Heart left ventricle (tissue), 16 donors: ENCODE data around the gene SORCS2. TPM values are rescaled to one million over a fixed set of nuclear protein-coding genes. Genes with fewer than 3 reads are reported as not detected.

Experiments used
- ATAC-seq, 4 donors: fragments of 200-7000 bp; cut with Tn5 transposase; one replicate each; pipeline ENCODE4 v1.9.1; 2020 to 2022; ENCODE audit warnings: moderate library complexity in 4 of 4, mild to moderate bottlenecking in 3 of 4, moderate number of reproducible peaks in 1 of 4
- DNase-seq, 5 donors: peaks; one replicate each; pipeline ENCODE4 v3.0.0-alpha.2; 2020
- H3K27ac ChIP-seq, 12 donors: fragments of 200-600 bp; sonication (generic) in 4 of 12; one replicate each; pipeline versions ENCODE4 v1.5.0 to v1.8.0; 2016 to 2022; ENCODE audit warnings: mild to moderate bottlenecking in 2 of 12
- H3K27me3 ChIP-seq, 9 donors: fragments of 200-600 bp; sonication (generic) in 2 of 9; one replicate each; pipeline versions ENCODE4 v1.5.1 to v1.8.0; 2016 to 2022; ENCODE audit warnings: mild to moderate bottlenecking in 3 of 9
- H3K36me3 ChIP-seq, 9 donors: fragments of 200-600 bp; sonication (generic) in 2 of 9; one replicate each; pipeline versions ENCODE4 v1.5.0 to v1.8.0; 2018 to 2022; ENCODE audit warnings: mild to moderate bottlenecking in 2 of 9
- H3K4me1 ChIP-seq, 12 donors: fragments of 200-600 bp; sonication (generic) in 4 of 12; one replicate each; pipeline versions ENCODE4 v1.5.0 to v1.8.0; 2016 to 2022; ENCODE audit warnings: mild to moderate bottlenecking in 3 of 12
- H3K4me3 ChIP-seq, 12 donors: fragments of 200-600 bp; sonication (generic) in 4 of 12; one replicate each; pipeline versions ENCODE4 v1.5.0 to v1.8.0; 2017 to 2022; ENCODE audit warnings: mild to moderate bottlenecking in 9 of 12, moderate library complexity in 4 of 12
- H3K9me3 ChIP-seq, 12 donors: fragments of 200-600 bp; sonication (generic) in 4 of 12; one replicate each; pipeline versions ENCODE4 v1.5.0 to v1.8.0; 2016 to 2022; ENCODE audit warnings: mild to moderate bottlenecking in 1 of 12
- POLR2A ChIP-seq, 2 donors: fragments of 450-650 bp; IDR thresholded peaks; one replicate each; pipeline ENCODE4 v1.6.1; 2017; ENCODE audit warnings: antibody characterized with exemption in 2 of 2, mild to moderate bottlenecking in 2 of 2, moderate library complexity in 2 of 2
- WGBS, 4 donors: extraction: QIAGEN DNeasy Blood & Tissue Kit in 2 of 4; methylation state at CpG; one replicate each; pipeline versions ENCODE4 v1.1.5 to v1.1.7; 2013 to 2018; 5-methylcytosine and 5-hydroxymethylcytosine counted together
- intact Hi-C, 10 donors: fragments of 100-400 bp; cut with DNase I; formaldehyde crosslinking; loops; one replicate each; pipeline versions ENCODE4 v1.11.1 to v1.14.2; 2022
- polyA plus RNA-seq, 2 donors: library from polyadenylated mRNA; stranded (reverse); fragments of 200-250 nt; gene quantifications; one replicate each; pipeline ENCODE4 v1.2.3, GENCODE V29; 2013
- total RNA-seq, 9 donors: library from RNA; depleted of rRNA in 2 of 9; stranded (reverse); fragments of >200 nt in 2 of 9; fragmentation: NEBNext Ultra II Directional in 3 of 9; extraction: Animal tissue kit (Norgen Biotek cat#: 25700) in 3 of 9; gene quantifications; one replicate each; pipeline versions ENCODE4 v1.1.0 to v1.2.4, GENCODE V29; 2016 to 2023
- TF ChIP-seq, protein P1 (sequence below), 12 donors: fragments of 200-600 bp; sonication (generic) in 4 of 12; IDR thresholded peaks; one replicate each; pipeline versions ENCODE4 v1.5.0 to v1.8.0; 2018 to 2022; ENCODE audit warnings: antibody characterized with exemption in 12 of 12, mild to moderate bottlenecking in 5 of 12
- donor health status: ischemic (EF 13 %, LVEDD 7.1; RV severe dilation, severe dysfunction).
- donor health status: healthy with polysubstance abuse.
- donor health status: DM: no; HTN: yes; CAD: no.
- donor health status: DM: no; HTN: no; CAD: no.
- donor health status: ischemic (EF 25% LVEDD 6.9; RV normal size, moderate dysfunction).
- donor health status: ischemic (EF 25% LVEDD 5.7; RV mildly dilated, moderate dysfunction).
- donor health status: healthy.
- donor health status: DM: yes; HTN: yes; CAD: no.
- donor health status: ischemic (EF 35%, LVEDD 5.7; RV mildly dilated, moderate dysfunction).
- donor health status: nonischemic (EF 11% LVEDD 7.7; RV severe dilation, severe dysfunction).
- donor health status: DM: yes; HTN: yes; CAD: no.
- donor health status: PGD.
- donor health status: ischemic (EF 29% LVEDD 5.4; RV normal size, mild dysfunction).
- donor health status: nonischemic (EF 23%, LVEDD 6.1; RV moderate dilation, normal function).

Gene SORCS2
- total and polyA plus RNA-seq, 11 donors, result 0.28 to 5.5 (median 2.4) TPM

DNA sequence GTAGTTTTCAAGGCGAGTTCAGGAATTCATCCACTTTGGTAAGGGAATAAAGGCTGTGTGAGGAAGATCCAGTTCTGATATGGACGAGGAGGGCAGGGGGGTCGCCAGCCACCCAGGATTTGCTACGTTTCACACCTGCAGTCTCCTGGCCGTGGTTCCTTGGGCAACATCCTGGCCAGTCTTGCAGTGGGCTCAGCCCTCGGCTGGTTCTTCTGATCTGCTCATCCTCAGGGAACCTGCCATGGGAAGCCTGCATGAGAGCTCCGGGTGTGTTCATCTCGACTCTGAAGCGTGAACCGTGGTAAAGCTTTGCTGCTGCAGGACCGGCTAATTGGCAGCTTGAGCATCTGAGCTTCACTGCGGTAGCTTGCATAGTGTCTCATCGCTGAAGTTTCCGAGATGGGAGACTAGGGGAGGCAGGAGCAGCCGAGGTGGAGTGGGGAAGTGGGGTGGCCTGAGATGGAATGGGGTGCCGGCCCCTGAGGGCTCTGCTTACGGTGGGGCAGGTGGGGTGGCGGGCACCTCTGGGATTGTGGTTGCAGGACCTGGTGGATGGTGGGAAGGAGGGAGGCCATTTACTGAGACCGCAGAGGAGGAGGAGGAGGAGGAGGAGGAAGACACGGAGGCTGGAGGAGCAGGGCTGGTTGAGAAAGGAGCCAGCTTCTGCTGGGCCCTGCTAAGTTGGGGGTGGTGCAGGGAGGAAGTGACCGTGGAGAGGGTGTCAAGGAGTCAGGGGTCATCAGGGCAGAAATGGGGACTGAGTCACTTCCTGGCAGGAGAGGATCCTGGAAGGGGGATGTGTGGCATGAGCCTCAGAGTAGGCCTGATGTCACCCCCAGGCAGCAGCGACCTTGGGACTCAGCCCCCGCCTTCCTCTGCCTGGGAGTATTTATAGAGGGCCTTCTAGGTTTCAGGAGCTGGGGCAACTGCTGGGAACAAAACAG, 455.5 kb downstream of the SORCS2 start:
- no peak overlapping the region for H3K4me3 ChIP-seq
- intact Hi-C loops, result no loop called here
- peak in 3 of 4 donors; percentile 37 to 59 (median 50) for ATAC-seq
- peak overlapping the region in 1 of 12 donors; percentile 79 for H3K27ac ChIP-seq
- peak in 1 of 5 donors; percentile 52 for DNase-seq
- H3K27me3 ChIP-seq, result peaks cover 0 to 7% (median 0%) of the 10 kb centered on the region in 9 donors
- TF ChIP-seq, protein P1, sequence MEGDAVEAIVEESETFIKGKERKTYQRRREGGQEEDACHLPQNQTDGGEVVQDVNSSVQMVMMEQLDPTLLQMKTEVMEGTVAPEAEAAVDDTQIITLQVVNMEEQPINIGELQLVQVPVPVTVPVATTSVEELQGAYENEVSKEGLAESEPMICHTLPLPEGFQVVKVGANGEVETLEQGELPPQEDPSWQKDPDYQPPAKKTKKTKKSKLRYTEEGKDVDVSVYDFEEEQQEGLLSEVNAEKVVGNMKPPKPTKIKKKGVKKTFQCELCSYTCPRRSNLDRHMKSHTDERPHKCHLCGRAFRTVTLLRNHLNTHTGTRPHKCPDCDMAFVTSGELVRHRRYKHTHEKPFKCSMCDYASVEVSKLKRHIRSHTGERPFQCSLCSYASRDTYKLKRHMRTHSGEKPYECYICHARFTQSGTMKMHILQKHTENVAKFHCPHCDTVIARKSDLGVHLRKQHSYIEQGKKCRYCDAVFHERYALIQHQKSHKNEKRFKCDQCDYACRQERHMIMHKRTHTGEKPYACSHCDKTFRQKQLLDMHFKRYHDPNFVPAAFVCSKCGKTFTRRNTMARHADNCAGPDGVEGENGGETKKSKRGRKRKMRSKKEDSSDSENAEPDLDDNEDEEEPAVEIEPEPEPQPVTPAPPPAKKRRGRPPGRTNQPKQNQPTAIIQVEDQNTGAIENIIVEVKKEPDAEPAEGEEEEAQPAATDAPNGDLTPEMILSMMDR (IDR thresholded peaks at IDR 0.05), result no peak
- H3K36me3 ChIP-seq, result no peaks in the 10 kb centered on the region
- H3K4me1 ChIP-seq, result peaks cover 0 to 70% (median 0%) of the 10 kb centered on the region in 12 donors
- WGBS, 4 donors, result 79 to 83% (median 80%) methylated on average over 23 of the region's 23 CpGs
- peaks cover 0 to 10% (median 0%) of the 10 kb centered on the region in 12 donors for H3K9me3 ChIP-seq

DNA sequence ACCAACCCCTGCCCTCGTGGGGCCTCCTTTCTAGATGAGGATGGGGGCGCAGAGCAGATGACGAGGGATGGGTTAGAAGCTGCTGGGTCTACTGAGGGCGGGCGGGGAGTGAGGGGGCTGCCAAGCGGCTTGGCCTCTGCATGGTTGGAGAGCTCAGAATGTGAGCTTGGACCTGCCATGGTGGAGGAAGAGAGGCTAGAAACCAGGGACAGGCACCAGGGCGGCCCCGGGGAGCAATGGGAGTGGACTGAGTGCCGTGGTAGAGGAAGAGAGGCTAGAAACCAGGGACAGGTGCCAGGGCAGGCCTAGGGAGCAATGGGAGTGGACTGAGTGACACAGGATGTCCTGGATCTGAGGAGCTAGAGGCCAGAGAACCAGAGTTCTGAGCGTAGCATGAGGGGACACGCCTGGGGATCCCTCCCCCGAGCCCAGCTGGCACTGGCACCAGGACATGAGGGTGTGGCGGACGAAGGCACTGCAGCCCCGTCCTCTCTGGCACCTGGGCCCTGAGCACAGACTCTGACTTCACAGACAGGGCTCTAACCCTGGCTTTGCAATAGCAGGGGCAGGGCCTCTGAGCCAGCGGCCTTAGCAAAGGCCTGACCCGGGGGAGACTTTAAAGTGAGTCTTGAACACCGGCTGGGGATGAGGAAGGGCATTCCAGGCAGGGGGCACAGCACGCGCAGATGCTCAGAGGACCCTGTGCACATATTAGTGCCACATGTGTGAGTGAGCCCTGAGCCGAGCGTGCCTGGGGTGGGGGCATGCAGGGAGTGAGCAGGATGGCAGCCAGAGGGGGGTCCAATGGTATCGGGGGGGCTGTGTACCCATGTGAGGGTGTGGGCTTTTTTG, 456.4 kb downstream of the SORCS2 start:
- H3K36me3 ChIP-seq, result no peaks in the 10 kb centered on the region
- peaks cover 0 to 10% (median 0%) of the 10 kb centered on the region in 12 donors for H3K9me3 ChIP-seq
- no peak for DNase-seq
- peaks cover 0 to 15% (median 0%) of the 10 kb centered on the region in 9 donors for H3K27me3 ChIP-seq
- H3K4me1 ChIP-seq, result peaks cover 0 to 79% (median 0%) of the 10 kb centered on the region in 12 donors
- no peak for ATAC-seq
- peak overlapping the region in 1 of 12 donors; percentile 79 for H3K27ac ChIP-seq
- WGBS, 4 donors, result 78 to 84% (median 80%) methylated on average over 17 to 23 of the region's 23 CpGs
- no peak overlapping the region for H3K4me3 ChIP-seq
- TF ChIP-seq, protein P1 (IDR thresholded peaks at IDR 0.05), result no peak
- no peak for TF ChIP-seq POLR2A (IDR thresholded peaks at IDR 0.05)
- intact Hi-C loops, result no loop called here

DNA sequence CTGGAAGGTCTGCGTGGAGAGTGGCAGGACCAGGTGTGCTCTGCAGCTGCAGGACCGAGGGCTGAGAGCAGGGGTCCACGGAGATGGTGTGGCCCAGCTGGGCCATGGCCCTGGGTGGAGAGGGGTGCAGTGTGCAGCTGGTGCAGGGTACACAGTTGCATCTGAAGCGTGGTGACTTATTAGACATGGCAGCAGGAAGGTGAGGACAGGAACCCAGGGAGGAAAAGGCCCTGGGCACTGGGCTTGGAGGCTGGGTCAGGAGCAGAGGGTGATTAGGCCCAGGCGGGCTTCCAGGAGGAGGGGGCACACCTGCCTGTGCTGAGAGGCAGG, 457.0 kb downstream of the SORCS2 start:
- Histone ChIP-seq H3K27ac (peak overlapping the region in 1 of 12 donors; percentile 79), H3K4me1 (peaks cover 0 to 79% (median 0%) of the 10 kb centered on the region in 12 donors), H3K4me3 (no peak overlapping the region), H3K27me3 (peaks cover 0 to 20% (median 1%) of the 10 kb centered on the region in 9 donors), H3K36me3 (no peaks in the 10 kb centered on the region), H3K9me3 (peaks cover 0 to 5% (median 0%) of the 10 kb centered on the region in 12 donors)
- WGBS, 4 donors, result 88 to 100% (median 93%) methylated on average over 5 of the region's 5 CpGs
- ATAC-seq, result no peak
- TF ChIP-seq, protein P1 (IDR thresholded peaks at IDR 0.05), result no peak
- TF ChIP-seq POLR2A (IDR thresholded peaks at IDR 0.05), result no peak
- intact Hi-C loops, result no loop called here
- DNase-seq, result no peak
